PFSK-1 (cell line): ENCODE measurements around the gene PROM1.

Experiments
- POLR2AphosphoS5 ChIP-seq: IDR thresholded peaks from 2 replicates; pipeline ENCODE4 v1.6.1; 2012; ENCODE audit warnings: low read depth, mild to moderate bottlenecking, control low read depth, low read length, moderate library complexity
- SIN3A ChIP-seq: IDR thresholded peaks from 2 replicates; pipeline ENCODE4 v1.6.1; 2012; ENCODE audit warnings: mild to moderate bottlenecking, low read length, moderate library complexity, borderline replicate concordance; ENCODE audit not compliant: insufficient read depth
- TAF1 ChIP-seq: IDR thresholded peaks from 2 replicates; pipeline ENCODE4 v1.6.1; 2012; ENCODE audit warnings: low read length, control low read depth, borderline replicate concordance; ENCODE audit not compliant: insufficient read depth

DNA sequence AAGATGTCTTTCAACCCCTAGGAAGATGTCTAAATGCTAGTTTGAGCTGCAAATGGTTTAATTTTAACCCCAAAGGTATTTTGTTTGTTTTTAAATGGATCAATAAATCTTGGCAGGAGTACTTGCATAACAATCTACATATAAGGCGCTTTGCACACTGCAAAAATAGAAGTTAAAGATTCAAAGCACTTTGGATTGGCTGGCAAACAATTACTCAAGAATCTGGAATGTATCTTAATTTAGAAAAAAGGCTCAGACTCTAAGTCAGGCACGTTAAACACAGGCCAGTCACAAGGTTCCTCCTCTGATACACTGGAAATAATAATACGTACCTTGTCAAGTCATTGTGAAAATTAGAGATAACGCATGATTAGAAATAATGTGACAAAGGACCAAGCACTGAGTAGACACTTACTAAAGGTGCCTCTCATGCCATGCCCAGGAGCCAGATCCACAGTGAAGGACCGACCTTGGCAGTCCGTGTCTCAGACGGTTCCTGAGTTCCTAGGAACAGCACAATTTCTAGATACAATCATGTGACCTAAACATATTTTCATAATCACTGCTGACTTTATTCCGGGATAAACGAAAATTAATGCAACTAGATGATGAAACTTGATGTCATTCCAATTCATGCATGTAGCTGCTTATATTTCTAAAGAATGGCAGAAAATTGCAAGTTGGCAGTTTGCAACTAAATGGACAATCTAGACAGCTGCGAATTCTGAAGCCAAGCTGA is 49.6 kb downstream of the PROM1 start:
- TF ChIP-seq SIN3A (no peak), POLR2AphosphoS5 (no peak), TAF1 (no peak)
